ENCODE measurements around the gene ATG4D.

The ATG4D gene

DNA sequence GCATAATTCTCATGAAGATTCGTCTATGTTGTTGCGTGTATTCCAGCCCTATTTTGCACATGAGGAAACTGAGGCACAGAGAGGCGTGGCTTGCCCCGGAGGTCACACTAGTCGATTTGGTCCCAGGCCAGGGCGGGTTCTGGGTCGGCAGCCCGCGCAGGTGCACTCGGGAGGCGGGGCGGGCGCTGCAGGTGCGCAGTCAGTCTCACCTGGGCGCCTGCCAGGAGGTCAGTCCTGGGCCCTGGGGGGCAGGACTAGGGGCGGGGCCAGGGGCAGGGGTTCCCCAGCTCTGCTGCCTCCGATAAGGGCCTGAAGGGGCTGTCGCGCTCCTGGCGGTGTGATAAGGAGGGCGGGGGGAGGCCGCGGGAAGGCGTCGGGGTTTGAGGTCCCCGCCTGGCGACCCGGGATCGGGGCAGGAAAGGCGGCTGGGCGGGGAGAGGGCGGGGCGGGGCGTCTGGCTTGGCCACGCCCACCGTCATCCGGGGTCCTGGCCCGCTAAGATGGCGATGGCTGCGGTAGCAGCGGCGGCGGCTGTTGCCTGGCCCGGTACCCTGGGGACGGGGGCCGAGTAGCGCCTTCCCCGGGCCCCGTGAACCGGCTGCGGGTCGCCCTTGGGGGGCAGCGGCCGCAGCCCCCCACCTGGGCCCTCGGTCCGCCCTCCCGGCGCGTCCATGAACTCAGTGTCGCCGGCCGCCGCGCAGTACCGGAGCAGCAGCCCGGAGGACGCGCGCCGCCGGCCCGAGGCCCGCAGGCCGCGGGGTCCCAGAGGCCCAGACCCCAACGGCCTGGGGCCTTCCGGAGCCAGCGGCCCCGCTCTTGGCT is at the start of gene ATG4D:
TSS of gene ATG4D (plus strand) at position 485 of the 822 bp plus-strand sequence. CDS start at position 672, 187 bp downstream.
- TF ChIP-seq TCF12 (IDR thresholded peaks at IDR 0.05; ENCODE audit: low read depth) (peak; percentile 85), CEBPB (IDR thresholded peaks at IDR 0.05) (no peak), RAD21 (IDR thresholded peaks at IDR 0.05; ENCODE audit: low read depth) (no peak), NFIC (IDR thresholded peaks at IDR 0.05) (peak; percentile 81), YY1 (IDR thresholded peaks at IDR 0.05; ENCODE audit: low read depth) (peak; percentile 92), TAF1 (IDR thresholded peaks at IDR 0.05; ENCODE audit: low read depth) (peak; percentile 94)
- TF ChIP-seq, protein P1, sequence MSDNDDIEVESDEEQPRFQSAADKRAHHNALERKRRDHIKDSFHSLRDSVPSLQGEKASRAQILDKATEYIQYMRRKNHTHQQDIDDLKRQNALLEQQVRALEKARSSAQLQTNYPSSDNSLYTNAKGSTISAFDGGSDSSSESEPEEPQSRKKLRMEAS (IDR thresholded peaks at IDR 0.05), result peak; percentile 37

DNA sequence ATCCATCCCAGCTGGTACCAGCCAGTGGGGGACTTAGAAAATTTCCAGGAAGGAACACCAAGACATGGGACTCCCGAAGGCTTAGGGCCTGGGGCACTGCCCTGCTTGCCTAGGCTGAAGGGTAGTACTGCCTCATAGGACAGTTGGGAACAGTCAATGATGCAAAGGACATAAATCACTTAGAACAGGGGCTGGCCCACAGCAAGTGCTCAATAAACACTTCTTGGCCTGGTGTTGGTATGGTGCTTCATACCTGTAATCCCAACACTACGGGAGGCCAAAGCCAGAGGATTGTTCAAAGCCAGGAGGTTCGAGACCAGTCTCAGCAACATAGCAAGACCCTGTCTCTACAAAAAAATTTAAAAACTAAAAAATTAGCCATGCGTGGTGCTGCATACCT is 46.3 kb upstream of the ATG4D start:
- no peak for TF ChIP-seq ZBTB7A (IDR thresholded peaks at IDR 0.05; ENCODE audit: low read depth)
- no peak for TF ChIP-seq CREB1 (IDR thresholded peaks at IDR 0.05; ENCODE audit: low read depth)
- TF ChIP-seq YY1 (IDR thresholded peaks at IDR 0.05; ENCODE audit: low read depth), result no peak
- no peak for TF ChIP-seq RAD21 (IDR thresholded peaks at IDR 0.05; ENCODE audit: low read depth)
- TF ChIP-seq NFIC (IDR thresholded peaks at IDR 0.05), result no peak
- TF ChIP-seq, protein P1 (IDR thresholded peaks at IDR 0.05), result no peak
- no peak for TF ChIP-seq TCF12 (IDR thresholded peaks at IDR 0.05; ENCODE audit: low read depth)
- TF ChIP-seq FOXM1 (IDR thresholded peaks at IDR 0.05; ENCODE audit: borderline replicate concordance, low read depth), result no peak
- TF ChIP-seq, protein P2, sequence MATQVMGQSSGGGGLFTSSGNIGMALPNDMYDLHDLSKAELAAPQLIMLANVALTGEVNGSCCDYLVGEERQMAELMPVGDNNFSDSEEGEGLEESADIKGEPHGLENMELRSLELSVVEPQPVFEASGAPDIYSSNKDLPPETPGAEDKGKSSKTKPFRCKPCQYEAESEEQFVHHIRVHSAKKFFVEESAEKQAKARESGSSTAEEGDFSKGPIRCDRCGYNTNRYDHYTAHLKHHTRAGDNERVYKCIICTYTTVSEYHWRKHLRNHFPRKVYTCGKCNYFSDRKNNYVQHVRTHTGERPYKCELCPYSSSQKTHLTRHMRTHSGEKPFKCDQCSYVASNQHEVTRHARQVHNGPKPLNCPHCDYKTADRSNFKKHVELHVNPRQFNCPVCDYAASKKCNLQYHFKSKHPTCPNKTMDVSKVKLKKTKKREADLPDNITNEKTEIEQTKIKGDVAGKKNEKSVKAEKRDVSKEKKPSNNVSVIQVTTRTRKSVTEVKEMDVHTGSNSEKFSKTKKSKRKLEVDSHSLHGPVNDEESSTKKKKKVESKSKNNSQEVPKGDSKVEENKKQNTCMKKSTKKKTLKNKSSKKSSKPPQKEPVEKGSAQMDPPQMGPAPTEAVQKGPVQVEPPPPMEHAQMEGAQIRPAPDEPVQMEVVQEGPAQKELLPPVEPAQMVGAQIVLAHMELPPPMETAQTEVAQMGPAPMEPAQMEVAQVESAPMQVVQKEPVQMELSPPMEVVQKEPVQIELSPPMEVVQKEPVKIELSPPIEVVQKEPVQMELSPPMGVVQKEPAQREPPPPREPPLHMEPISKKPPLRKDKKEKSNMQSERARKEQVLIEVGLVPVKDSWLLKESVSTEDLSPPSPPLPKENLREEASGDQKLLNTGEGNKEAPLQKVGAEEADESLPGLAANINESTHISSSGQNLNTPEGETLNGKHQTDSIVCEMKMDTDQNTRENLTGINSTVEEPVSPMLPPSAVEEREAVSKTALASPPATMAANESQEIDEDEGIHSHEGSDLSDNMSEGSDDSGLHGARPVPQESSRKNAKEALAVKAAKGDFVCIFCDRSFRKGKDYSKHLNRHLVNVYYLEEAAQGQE (IDR thresholded peaks at IDR 0.05; ENCODE audit: low read depth), result no peak

DNA sequence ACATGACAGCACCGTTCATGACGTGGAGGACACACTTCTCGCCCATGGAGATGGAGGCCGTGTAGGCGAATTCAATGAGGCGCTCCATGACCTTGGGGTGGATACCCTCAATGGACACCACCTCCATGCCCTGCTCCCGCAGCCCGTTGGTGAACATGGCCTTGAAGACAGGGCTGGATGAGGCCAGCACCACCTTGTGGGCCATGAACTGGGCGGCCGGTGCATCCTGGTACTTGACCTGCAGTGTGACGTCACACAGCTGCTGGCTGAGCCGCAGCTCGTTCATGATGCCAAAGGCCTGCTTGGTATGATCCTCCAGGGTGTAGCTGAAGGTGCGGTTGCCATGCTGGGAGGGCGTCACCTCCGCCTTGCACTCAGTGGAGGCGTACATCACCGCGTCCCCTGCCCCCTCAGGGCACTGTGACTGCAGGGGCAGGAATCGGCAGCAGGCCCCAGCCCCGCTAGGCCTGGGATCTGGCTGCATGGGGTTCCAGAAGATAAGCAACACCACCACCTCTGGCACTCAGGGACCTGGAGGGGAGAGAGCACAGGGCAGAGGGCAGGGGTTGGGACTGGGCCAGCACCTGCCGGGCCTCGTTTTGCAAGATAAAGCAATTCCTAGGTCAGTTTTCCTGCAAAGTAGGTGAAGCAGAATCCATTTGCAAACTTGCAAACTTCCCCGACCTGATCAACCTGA is 44.0 kb upstream of the ATG4D start:
- TF ChIP-seq TAF1 (IDR thresholded peaks at IDR 0.05; ENCODE audit: low read depth), result no peak
- TF ChIP-seq, protein P2 (IDR thresholded peaks at IDR 0.05; ENCODE audit: low read depth), result no peak
- no peak for TF ChIP-seq NFIC (IDR thresholded peaks at IDR 0.05)

DNA sequence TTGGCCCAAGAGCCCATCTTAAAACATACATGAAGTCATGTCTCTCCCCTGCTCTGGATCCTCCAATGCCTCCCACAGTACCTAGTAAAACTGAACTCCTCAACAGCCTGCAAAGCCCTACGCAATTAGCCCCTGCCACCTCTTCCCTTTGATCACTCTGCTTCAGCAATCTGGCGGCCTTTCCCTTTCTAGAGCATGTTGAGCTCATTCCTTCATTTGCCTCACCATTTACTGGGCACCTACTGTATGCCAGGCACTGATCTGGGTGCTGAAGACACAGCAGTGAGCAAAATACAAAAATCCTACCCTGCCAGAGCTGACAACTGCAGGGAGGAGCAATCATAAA is 43.5 kb upstream of the ATG4D start:
- TF ChIP-seq CEBPB (IDR thresholded peaks at IDR 0.05), result no peak
- no peak for TF ChIP-seq NFIC (IDR thresholded peaks at IDR 0.05)
- TF ChIP-seq TCF12 (IDR thresholded peaks at IDR 0.05; ENCODE audit: low read depth), result no peak
- TF ChIP-seq EGR1 (IDR thresholded peaks at IDR 0.05), result no peak

DNA sequence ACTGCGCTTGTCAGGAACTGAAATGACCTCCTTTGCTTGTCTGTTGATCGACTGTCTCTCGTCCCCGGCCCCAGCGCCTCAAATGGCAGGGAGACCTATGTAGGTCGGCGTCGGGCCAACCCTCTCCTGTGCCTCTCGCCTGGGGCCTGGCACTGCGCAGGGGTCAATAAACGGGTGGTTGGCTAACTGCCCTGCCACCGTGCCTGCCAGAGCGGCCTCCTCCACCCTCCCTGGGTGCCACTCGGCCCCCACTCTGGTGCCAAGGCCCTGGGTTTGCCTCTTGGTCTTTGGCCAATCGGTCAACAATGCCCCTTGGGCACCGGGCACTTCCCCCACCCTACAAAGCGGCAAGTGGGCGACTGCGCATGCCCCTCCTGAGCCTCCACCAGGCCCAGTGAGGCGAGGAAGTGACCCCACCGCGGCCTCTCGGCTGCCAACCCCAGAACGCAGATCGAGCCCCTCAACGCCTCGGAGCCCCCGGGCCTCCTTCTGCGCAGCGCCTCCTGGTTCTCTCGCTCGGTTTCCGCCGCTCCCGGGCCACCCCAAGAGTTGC is 41.7 kb upstream of the ATG4D start:
- TF ChIP-seq, protein P1 (IDR thresholded peaks at IDR 0.05), result peak; percentile 20; the same call in 1 of the 2 replicates
- TF ChIP-seq, protein P2 (IDR thresholded peaks at IDR 0.05; ENCODE audit: low read depth), result no peak
- TF ChIP-seq, protein P3, sequence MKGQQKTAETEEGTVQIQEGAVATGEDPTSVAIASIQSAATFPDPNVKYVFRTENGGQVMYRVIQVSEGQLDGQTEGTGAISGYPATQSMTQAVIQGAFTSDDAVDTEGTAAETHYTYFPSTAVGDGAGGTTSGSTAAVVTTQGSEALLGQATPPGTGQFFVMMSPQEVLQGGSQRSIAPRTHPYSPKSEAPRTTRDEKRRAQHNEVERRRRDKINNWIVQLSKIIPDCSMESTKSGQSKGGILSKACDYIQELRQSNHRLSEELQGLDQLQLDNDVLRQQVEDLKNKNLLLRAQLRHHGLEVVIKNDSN (IDR thresholded peaks at IDR 0.05), result no peak
- TF ChIP-seq TCF12 (IDR thresholded peaks at IDR 0.05; ENCODE audit: low read depth), result no peak
- TF ChIP-seq RAD21 (IDR thresholded peaks at IDR 0.05; ENCODE audit: low read depth), result no peak
- TF ChIP-seq EGR1 (IDR thresholded peaks at IDR 0.05), result 0 out of 2 replicates have a peak, but pooled peaks have one; percentile 14
- no peak for TF ChIP-seq TAF1 (IDR thresholded peaks at IDR 0.05; ENCODE audit: low read depth)
- TF ChIP-seq ZBTB7A (IDR thresholded peaks at IDR 0.05; ENCODE audit: low read depth), result peak; percentile 14; the same call in 1 of the 2 replicates
- no peak for TF ChIP-seq CREB1 (IDR thresholded peaks at IDR 0.05; ENCODE audit: low read depth)
- TF ChIP-seq NFIC (IDR thresholded peaks at IDR 0.05), result peak; percentile 63

Measured in Ishikawa (cell line).